Ishikawa (cell line): ENCODE measurements around the gene PAN3.

Source experiments
- CEBPB ChIP-seq: IDR thresholded peaks from 2 replicates; pipeline ENCODE4 v1.6.1; 2012
- CREB1 ChIP-seq: IDR thresholded peaks from 2 replicates; pipeline ENCODE4 v1.6.1; 2012; ENCODE audit warnings: low read depth
- EGR1 ChIP-seq: IDR thresholded peaks from 2 replicates; pipeline ENCODE4 v1.6.1; 2012
- EP300 ChIP-seq: IDR thresholded peaks from 2 replicates; pipeline ENCODE4 v1.6.1; 2012; ENCODE audit warnings: borderline replicate concordance
- FOXM1 ChIP-seq: IDR thresholded peaks from 2 replicates; pipeline ENCODE4 v1.6.1; 2012; ENCODE audit warnings: low read depth, borderline replicate concordance
- NFIC ChIP-seq: IDR thresholded peaks from 2 replicates; pipeline ENCODE4 v1.6.1; 2012
- RAD21 ChIP-seq: IDR thresholded peaks from 2 replicates; pipeline ENCODE4 v1.6.1; 2012; ENCODE audit warnings: low read depth
- TAF1 ChIP-seq: IDR thresholded peaks from 2 replicates; pipeline ENCODE4 v1.6.1; 2012; ENCODE audit warnings: low read depth, mild to moderate bottlenecking
- TCF12 ChIP-seq: IDR thresholded peaks from 2 replicates; pipeline ENCODE4 v1.6.1; 2012; ENCODE audit warnings: low read depth
- TEAD4 ChIP-seq: IDR thresholded peaks from 2 replicates; pipeline ENCODE4 v1.6.1; 2012
- YY1 ChIP-seq: IDR thresholded peaks from 2 replicates; pipeline ENCODE4 v1.6.1; 2012; ENCODE audit warnings: low read depth
- ZBTB7A ChIP-seq: IDR thresholded peaks from 2 replicates; pipeline ENCODE4 v1.6.1; 2012; ENCODE audit warnings: low read depth
- TF ChIP-seq, protein P1 (sequence below): IDR thresholded peaks from 2 replicates; pipeline ENCODE4 v1.6.1; 2012
- TF ChIP-seq, protein P2 (sequence below): IDR thresholded peaks from 2 replicates; pipeline ENCODE4 v1.6.1; 2012; ENCODE audit warnings: low read depth, mild to moderate bottlenecking

The PAN3 gene

GRCh38 chr13:28237944-28238343, 99.6 kb downstream of the PAN3 start:
- TF ChIP-seq TCF12 (no peak), TEAD4 (no peak), ZBTB7A (no peak), TAF1 (no peak), NFIC (no peak), RAD21 (no peak), EGR1 (no peak), EP300 (no peak)
- TF ChIP-seq, protein P1, sequence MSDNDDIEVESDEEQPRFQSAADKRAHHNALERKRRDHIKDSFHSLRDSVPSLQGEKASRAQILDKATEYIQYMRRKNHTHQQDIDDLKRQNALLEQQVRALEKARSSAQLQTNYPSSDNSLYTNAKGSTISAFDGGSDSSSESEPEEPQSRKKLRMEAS: no peak

DNA sequence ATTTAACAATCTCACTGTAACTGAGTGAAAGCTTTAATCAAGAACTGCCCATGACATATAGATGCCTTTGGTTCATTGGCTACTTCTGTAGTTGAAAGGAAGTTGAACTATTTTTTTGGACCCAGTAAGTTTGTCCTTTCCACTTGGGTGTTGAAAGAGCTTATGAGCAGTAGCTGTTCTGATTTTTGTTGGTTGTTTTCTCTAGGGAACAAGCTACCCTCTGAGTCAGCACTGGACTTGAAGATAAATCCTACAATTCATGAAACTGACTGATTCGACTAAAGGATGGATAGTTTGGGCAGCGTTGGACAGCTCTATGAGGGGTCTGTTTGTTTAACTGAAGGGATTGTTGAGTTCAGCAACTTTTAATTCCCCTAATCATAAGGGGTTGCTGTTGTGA, 101.0 kb downstream of the PAN3 start:
- TF ChIP-seq CREB1: no peak
- no peak for TF ChIP-seq EGR1
- TF ChIP-seq, protein P2, sequence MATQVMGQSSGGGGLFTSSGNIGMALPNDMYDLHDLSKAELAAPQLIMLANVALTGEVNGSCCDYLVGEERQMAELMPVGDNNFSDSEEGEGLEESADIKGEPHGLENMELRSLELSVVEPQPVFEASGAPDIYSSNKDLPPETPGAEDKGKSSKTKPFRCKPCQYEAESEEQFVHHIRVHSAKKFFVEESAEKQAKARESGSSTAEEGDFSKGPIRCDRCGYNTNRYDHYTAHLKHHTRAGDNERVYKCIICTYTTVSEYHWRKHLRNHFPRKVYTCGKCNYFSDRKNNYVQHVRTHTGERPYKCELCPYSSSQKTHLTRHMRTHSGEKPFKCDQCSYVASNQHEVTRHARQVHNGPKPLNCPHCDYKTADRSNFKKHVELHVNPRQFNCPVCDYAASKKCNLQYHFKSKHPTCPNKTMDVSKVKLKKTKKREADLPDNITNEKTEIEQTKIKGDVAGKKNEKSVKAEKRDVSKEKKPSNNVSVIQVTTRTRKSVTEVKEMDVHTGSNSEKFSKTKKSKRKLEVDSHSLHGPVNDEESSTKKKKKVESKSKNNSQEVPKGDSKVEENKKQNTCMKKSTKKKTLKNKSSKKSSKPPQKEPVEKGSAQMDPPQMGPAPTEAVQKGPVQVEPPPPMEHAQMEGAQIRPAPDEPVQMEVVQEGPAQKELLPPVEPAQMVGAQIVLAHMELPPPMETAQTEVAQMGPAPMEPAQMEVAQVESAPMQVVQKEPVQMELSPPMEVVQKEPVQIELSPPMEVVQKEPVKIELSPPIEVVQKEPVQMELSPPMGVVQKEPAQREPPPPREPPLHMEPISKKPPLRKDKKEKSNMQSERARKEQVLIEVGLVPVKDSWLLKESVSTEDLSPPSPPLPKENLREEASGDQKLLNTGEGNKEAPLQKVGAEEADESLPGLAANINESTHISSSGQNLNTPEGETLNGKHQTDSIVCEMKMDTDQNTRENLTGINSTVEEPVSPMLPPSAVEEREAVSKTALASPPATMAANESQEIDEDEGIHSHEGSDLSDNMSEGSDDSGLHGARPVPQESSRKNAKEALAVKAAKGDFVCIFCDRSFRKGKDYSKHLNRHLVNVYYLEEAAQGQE: no peak
- no peak for TF ChIP-seq TCF12
- no peak for TF ChIP-seq ZBTB7A
- no peak for TF ChIP-seq NFIC
- TF ChIP-seq TEAD4: no peak
- no peak for TF ChIP-seq CEBPB

GRCh38 chr13:28245465-28245864, 107.1 kb downstream of the PAN3 start:
- TF ChIP-seq CREB1: no peak
- TF ChIP-seq NFIC: no peak
- no peak for TF ChIP-seq TAF1
- no peak for TF ChIP-seq EP300
- no peak for TF ChIP-seq TEAD4
- no peak for TF ChIP-seq EGR1
- TF ChIP-seq, protein P2: no peak

- TF ChIP-seq FOXM1 (no peak), TAF1 (no peak), YY1 (no peak)
- TF ChIP-seq, protein P2: no peak
Observed at GRCh38 chr13:28246891-28247290, 108.5 kb downstream of the PAN3 start.

DNA sequence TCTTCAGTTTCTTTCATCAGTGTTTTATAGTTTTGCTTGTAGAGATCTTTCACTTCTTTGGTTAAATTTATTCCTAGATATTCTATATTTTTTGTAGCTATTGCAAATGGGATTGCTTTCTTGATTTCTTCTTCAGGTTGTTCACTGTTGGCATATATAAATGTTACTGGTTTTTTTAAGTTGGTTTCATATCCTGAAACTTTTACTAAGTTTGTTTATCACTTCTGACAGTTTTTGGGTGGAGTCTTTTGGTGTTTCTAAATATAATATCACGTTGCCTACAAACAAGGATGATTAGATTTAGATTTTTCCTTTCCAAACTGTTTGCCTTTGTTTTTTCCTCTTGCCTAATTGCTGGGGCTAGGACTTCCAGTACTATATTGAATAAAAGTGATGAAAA, 109.7 kb downstream of the PAN3 start:
- TF ChIP-seq YY1 (no peak), EGR1 (no peak), CEBPB (no peak), TCF12 (no peak), ZBTB7A (no peak), RAD21 (no peak), FOXM1 (no peak)
- TF ChIP-seq, protein P1: no peak
- TF ChIP-seq, protein P2: no peak
